Activated CD8-positive, alpha-beta memory T cell treated with anti-CD3 and anti-CD28 coated beads, Interleukin-2, amount 50 U/mL, for 1 hour (primary cell): ENCODE measurements around the gene LCE1A.

Experiments used
- DNase-seq: peaks from one replicate; pipeline ENCODE4 v3.0.0-alpha.2; 2020; ENCODE audit errors: extremely low read depth

Gene LCE1A

DNA sequence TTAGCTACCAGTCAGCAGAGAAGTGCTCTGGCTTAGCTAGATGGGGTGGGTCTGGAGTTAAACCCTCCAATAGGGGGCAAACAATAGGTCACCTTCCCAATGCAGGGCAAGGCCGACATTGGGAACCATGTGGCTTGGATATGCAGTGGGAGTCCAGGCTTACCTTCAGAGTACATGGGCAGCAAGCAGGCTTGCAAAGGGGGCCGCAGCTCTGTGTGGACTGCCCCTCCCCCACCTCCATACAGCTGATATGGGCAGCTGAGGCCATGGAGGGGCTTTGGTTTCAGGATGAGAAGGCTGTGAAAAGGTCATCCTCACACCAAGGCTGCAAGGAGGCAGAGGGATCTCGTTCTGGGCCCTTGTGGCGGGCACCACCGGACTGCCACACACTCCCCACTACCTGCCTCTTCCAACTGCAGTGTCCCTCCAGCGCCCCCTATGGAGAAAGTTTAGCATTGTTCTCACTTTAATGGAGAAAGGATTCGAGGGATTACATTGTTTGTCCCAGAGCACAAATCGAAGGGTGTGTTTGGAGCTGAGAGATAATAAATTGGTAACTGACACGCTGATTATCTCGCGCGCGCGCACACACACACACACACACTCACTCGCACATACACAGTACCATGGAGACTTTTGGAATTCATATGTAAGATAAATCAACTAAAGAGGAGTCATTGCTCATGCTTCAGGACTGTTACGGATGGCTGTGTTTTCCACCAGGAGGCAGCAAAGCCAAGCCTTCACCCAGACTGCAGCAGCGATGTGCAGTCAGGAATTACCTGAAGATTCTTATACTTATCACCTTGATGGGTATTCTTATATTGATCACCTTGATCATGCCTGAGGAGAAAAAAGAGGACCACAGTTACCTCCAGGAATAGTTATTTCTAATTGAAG lies 43.8 kb downstream of the LCE1A start:
- no peak for DNase-seq

- no peak for DNase-seq
Observed at GRCh38 chr1:152871731-152872126, 44.5 kb downstream of the LCE1A start.

- DNase-seq = no peak
Observed at GRCh38 chr1:152873495-152873894, 46.2 kb downstream of the LCE1A start.

- no peak for DNase-seq
Observed at GRCh38 chr1:152876827-152877226, 49.6 kb downstream of the LCE1A start.
